ENCODE results near the gene SLC5A12.
A peak's percentile ranks its signal among the peaks of the same experiment; 100 is the strongest.
"Not testable (repeated sequence)": the region's sequence is repeated elsewhere in the genome, so short reads cannot be mapped to it uniquely, and the experiment has no call there.

Gene SLC5A12

GRCh38 chr11:26651916-26652315 lies 69.9 kb downstream of the SLC5A12 start:
- no peak for DNase-seq (ENCODE audit: low read depth)

GRCh38 chr11:26649884-26650283 lies 72.0 kb downstream of the SLC5A12 start:
- peak; percentile 60 for DNase-seq (ENCODE audit: low read depth)

- not testable (repeated sequence) for DNase-seq (ENCODE audit: low read depth)
These were observed 78.5 kb downstream of the SLC5A12 start for GRCh38 chr11:26643314-26643713.

GRCh38 chr11:26632691-26633159 lies 89.1 kb downstream of the SLC5A12 start:
- no peak for DNase-seq (ENCODE audit: low read depth)

GRCh38 chr11:26626346-26626745 lies 95.5 kb downstream of the SLC5A12 start:
- DNase-seq (ENCODE audit: low read depth), result no peak

- peak; percentile 6 for DNase-seq (ENCODE audit: low read depth)
These were observed 98.7 kb downstream of the SLC5A12 start for GRCh38 chr11:26623076-26623659.

GRCh38 chr11:26622181-26622580 lies 99.7 kb downstream of the SLC5A12 start:
- no peak for DNase-seq (ENCODE audit: low read depth)

GRCh38 chr11:26621132-26621531 lies 100.7 kb downstream of the SLC5A12 start:
- DNase-seq (ENCODE audit: low read depth), result peak; percentile 43

- no peak for DNase-seq (ENCODE audit: low read depth)
These were observed 101.4 kb downstream of the SLC5A12 start for GRCh38 chr11:26620282-26621045.

GRCh38 chr11:26618441-26618840 lies 103.4 kb downstream of the SLC5A12 start:
- DNase-seq (ENCODE audit: low read depth), result no peak
